GM19099 (cell line): ENCODE measurements around the gene ANKRD13D.

Experiments
- POLR2A ChIP-seq: IDR thresholded peaks from 3 replicates; pipeline ENCODE4 v1.6.1; 2011; ENCODE audit warnings: low read depth; ENCODE audit not compliant: insufficient read length; ENCODE audit errors: extremely low read depth

The ANKRD13D gene

DNA sequence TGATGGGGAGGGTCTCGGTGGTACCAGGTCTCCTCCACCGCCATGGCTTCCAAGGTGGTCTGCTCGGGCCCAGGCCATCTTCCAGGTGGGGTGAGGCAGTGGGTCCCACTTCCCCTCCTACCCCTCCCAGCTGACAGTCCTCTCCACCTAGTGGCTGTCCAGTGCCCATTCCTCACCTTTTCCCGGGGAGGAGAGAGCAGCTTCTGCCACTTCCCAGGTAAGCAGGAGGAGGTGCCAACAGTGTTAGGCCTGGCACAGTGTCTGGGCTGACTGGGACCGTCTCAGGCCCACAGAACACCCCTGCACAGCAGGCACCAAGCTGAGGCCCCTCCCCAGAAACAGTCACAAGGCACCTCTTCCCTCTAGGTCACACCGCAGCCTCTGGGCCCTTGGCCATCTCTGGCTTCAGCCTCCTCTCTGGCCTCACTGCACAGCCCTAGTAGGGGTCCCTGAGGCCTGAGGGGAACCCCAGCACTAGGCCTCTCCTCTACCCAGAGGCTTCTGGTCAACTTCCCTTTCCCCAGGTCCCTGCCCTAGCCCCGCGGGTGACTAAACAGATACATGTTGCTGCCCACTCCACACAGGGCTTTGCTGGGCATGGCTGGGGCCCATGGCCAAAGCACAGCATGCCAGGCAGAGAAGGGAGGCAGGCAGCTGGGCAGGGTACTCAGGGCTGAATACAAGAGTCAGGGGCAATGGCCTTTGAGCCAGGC is 2.3 kb upstream of the ANKRD13D start:
- TF ChIP-seq POLR2A, result no peak

DNA sequence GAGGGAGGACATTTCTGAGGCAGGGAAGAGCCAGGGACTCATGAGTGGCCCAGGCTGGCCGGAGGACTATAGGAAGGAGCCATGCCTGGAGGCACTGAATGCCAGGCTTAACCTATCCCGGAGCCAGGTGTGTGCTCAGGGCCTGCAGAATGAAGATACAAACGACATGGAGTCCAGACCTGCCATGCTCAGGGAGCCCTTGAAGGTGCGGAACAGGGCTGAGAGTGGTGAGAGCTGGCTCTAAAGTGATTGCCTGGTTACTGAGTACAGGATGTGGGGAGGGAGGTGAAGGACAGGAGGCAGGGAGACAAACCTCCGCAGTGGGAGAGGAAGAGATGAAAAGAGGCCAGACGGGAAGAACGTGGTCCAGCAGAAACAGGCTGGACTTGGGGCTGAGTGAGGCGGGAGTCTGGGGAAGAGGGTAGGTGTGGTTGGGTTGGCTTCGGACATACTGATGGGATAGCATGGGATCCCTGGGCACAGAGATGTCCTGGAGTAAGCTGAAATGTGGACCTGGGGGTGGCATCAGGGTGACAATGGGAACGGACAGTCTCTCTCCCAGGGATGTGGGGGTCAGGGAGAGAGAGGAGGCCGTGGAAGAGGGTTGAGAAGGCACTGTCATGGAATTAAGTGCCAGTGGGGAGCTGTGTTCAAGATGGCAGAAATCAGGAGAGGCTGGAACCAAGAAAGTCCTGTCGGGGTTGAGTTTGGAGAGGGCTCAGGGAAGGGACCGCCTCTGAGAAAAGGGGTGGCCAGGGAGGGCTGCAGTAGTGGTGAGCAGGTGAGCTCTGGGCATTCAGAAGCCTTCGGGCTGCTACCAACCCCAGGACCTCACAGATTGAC is 1.5 kb upstream of the ANKRD13D start:
- no peak for TF ChIP-seq POLR2A

DNA sequence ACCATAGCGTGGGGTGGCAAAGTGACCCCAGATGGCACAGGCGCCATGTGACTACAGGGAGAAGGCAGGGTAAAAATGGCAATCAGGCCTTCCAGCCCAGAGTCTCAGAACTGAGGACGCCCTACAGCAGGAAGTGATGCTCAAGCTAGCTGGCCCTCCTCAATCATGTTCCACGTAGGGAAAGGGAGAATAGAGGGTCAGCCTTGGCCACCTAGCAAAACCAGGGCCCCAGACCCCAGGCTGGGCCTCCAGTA is 978 bp upstream of the ANKRD13D start:
- no peak for TF ChIP-seq POLR2A

DNA sequence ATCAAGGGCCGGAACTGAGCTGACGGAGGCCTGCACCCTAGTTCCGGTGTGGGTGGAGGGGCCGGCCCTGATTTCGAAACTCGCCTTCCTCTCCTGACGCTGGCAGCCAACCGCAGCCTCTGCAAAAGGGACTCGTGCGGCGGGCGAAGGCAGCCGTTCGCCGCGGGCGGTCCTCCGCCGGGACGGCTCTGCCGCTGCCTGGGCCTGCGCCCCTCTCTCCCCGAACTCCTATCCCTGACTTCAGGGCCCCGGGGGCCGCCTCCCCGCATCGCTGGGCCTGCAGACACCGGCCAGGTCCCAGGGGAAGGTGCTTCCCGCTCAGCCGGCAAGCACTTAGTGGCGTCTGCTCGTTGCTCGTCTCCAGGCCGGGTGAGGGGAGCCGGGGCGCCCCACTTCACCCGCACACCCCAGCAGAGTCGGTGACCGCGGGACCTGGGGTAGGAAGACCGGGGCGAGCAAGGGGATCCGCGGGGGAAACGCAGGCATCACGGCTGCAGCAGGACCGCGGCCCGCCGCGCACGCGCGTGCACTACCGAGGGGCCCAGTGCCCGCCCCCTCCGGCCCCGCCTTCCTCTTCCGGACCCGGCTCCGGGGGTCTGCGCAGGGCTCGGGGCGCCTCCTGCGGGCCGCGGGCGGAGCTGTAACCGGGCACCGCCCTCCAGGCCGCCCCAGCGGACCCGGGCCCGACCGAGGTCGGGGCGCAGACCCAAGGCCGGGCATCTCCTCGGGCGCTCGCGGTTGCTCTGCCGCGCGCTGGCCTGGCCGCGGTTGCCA is 464 bp upstream of the ANKRD13D start:
- peak; percentile 91 for TF ChIP-seq POLR2A

DNA sequence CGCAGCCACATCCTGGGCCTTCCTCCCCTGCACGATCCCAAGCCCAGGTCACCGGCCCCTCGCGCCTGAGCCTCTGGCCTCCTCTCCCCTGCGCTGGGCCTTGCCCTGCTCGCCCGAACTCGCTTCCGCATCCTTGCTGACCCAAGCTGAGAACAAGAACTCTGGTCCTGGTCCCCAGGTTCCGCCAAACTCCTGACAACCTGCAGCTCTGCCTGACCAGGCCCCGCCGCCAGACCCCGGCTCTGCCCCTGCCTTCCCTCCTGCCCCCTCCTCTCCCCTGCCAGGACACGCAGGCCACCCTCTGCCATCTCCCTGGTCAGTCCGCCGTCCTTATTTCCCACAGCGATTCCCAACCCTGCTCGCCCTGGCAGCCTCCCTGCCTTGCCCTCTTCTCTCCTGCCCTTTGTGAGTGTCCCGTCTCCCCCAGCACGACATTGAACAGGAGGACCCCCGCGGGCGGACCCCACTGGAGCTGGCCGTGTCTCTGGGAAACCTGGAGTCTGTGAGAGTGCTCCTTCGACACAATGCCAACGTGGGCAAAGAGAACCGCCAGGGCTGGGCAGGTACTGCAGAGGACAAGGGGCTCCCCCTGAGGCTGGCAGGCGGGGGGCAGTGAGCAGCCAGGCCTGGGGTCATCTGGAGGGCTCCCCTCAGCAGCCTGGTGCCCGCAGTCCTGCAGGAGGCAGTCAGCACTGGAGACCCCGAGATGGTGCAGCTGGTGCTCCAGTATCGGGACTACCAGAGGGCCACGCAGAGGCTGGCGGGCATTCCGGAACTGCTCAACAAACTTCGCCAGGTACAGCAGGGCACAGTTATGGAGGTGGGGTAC is 762 bp downstream of the ANKRD13D start:
- no peak for TF ChIP-seq POLR2A

DNA sequence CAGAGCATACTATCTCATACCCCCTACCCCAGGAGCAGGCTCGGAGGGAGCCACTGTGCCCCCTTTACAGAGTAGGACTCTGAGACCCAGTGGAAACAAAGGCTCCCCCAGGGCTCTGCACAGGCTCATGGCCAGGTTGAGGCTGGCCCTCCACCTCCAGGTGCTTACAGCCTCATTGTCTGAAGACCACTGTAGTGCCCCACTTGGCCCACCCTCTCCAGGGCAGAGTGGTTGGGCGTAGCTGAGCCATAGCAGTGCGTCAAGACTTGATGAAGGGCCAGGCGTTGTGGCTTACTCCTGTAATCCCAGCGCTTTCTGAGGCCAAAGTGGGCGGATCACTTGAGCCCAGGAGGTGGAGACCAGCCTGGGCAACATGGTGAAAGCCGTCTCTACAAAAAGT is 1.7 kb downstream of the ANKRD13D start:
- TF ChIP-seq POLR2A, result no peak

DNA sequence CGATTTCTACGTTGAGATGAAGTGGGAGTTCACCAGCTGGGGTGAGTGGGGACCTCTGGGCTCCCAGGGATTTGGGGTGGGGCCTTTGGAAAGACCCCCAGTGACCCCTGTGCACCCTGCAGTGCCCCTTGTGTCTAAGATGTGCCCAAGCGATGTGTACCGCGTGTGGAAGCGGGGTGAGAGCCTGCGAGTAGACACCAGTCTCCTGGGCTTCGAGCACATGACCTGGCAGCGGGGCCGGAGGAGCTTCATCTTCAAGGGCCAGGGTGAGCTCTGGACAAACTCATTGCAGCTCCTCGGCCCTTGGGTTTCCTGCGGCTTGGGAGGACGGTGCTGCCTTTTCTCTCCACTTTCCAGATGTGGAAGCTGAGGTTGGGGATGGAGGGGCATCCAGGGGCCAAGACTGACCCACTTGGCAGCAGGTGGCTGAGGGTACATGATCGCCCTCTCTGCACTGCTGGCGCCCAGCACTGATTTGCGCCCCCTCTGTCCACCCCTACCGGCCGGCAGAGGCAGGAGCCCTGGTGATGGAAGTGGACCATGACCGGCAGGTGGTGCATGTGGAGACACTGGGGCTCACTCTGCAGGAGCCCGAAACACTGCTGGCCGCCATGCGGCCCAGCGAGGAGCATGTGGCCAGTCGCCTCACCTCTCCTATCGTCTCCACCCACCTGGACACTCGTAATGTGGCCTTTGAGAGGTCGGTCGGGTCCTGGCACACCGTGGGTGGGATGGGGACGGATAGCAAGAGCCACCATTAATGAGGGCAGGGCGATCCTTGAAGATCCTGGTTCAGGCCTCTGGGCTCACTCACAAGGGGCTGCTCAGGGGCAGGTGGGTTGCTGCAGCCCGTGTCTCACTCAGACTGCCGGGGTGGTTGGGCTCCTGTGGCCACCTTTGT is 2.6 kb downstream of the ANKRD13D start:
- TF ChIP-seq POLR2A, result no peak

DNA sequence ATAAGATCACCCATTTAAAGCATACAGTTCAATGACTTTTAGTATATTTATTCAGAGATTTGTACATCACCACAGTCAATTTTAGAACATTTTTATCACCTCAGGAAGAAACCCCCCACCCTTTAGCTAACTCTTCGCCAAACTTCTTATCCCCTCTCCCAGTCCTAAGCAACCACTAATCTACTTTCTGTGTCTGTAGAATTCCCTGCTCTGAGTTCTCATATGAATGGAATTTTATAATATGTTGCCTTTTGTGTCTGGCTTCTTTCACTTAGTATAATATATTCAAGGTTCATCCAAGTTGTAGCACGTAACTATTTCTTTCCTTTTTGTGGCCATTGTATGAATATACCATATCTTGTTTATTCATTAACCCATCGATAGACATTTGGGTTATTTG is 3.6 kb downstream of the ANKRD13D start:
- no peak for TF ChIP-seq POLR2A

DNA sequence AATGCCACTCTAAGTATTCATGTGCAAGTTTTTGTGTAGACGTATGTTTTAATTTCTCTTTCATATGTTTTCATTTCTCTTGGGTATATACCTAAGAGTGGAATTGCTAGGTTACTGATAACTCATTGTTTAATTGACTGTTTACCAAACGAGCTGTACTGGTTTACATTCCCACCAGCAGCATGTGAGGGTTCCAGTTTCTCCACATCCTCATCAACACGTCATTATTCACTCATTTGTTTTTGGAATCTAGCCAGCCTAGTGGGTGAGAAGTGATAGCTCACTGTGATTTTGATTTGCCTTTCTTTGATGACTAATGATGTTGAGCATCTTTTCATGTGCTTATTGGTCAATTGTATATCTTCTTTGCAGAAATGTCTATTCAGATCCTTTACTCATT is 4.0 kb downstream of the ANKRD13D start:
- TF ChIP-seq POLR2A, result no peak

DNA sequence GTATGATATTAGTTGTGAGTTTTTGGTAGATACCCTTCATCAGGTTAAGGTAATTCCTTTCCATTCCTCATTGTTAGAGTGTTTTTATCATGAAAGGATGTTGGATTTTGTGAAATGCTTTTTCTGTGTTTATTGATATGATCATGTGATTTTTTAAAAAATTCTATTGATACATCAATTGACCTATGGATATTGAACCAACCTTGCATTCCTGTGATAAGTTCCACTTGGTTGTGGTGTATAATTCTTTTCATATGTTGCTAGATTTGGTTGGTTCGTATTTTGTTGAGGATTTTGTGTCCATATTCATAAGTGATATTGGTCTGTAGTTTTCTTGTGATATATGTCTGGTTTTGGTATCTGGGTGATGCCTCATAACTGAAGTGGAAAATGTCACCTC is 6.7 kb downstream of the ANKRD13D start:
- TF ChIP-seq POLR2A, result no peak

DNA sequence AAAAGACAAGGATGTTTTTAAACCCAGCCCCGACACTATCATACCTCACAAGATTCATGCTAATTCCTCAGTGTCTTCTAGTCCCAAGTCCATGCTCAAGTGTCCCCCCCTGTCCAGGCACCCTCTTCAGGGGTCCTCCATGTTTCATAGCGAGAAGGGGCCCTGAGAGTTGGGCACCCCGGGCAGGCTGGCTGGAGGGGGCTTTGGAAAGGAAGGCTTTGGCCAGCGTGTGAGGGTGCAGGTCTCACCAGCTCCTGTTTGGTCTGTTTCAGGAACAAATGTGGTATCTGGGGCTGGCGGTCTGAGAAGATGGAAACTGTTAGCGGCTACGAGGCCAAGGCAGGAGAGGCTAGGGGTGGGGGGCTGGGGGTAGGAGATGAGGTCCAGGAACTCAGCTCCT is 9.7 kb downstream of the ANKRD13D start:
- TF ChIP-seq POLR2A, result no peak

DNA sequence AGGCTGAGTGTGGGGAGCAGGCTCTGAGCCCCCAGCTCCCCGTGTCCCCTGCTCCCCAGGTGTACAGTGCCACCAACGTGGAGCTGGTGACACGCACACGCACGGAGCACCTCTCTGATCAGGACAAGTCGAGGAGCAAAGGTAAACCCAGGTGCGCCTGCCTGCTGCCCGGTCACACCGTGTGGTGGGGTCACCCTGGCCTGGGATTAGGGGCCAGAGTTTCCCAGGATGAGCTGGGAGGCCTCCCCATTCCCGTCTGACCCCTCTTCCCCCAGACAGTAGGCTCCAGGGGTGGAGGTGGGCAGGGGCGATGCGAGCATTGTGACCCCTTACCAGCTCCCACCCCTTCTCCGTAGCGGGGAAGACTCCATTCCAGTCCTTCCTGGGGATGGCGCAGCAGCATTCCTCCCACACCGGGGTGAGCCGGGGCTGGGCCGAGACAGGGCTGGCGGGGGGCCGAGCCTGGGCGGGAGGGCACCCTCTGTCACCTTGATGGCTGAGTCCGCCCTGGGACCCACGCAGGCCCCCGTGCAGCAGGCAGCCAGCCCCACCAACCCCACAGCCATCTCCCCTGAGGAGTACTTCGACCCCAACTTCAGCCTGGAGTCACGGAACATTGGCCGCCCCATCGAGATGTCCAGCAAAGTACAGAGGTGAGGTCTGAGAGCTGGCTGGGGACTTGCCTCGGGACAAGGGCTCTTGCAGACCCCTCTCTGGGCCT is 10.5 kb downstream of the ANKRD13D start:
- no peak for TF ChIP-seq POLR2A

DNA sequence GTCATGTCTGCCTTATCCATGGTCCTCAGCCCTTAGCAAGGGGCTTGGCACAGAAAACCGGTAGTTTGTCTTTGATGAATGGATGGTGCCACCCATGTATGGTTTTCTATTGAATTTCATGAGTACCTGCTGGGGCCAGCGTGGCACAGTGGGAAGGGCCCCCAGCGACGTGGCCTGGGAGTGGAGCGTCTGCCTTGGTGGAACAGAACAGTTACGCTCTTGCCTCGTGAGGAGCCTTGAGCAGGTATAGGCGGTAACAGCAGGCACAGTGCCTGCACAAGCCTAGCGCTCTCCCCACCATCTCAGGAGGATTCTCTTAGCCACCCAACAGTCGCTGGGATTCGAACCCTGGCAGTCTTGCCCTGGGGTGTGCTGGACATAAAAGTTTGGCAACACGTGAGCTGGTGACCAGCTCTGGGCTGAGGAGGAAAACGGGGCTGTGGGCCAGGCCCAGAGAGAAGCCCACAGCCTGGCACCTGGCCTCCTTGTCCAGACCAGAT is 11.2 kb downstream of the ANKRD13D start:
- TF ChIP-seq POLR2A, result no peak
